ENCODE data around the gene BIN1. TPM values are rescaled to one million over a fixed set of nuclear protein-coding genes. Genes with fewer than 3 reads are reported as not detected.

Gene BIN1
- total RNA-seq, 1 experiment from 2014 or later, result 42.5 TPM

- no peaks in the 10 kb centered on the region for H3K27me3 Mint-ChIP-seq (ENCODE audit: low read depth)
- TF ChIP-seq GABPB1 (CRISPR knock-in tag; IDR thresholded peaks at IDR 0.05) (no peak), SMAD4 (CRISPR knock-in tag; IDR thresholded peaks at IDR 0.05) (no peak), ETV6 (CRISPR knock-in tag; IDR thresholded peaks at IDR 0.05) (no peak), STAT6 (CRISPR knock-in tag; conservative IDR thresholded peaks at IDR 0.05; ENCODE audit: low read depth) (no peak), HMGA2 (CRISPR knock-in tag; IDR thresholded peaks at IDR 0.05) (no peak), IRF2 (CRISPR knock-in tag; IDR thresholded peaks at IDR 0.05; ENCODE audit: borderline replicate concordance, low read depth) (no peak), GRHL2 (CRISPR knock-in tag; IDR thresholded peaks at IDR 0.05; ENCODE audit: insufficient replicate concordance, severe bottlenecking) (no peak), NFE2L1 (CRISPR knock-in tag; IDR thresholded peaks at IDR 0.05) (no peak)
- H3K4me1 Mint-ChIP-seq, result peaks cover 16% of the 10 kb centered on the region
- no peak overlapping the region for H3K27ac Mint-ChIP-seq
- ChIA-PET CTCF (interaction anchor here (1.7 to 2.7 kb wide), 2 partner anchors 8 to 64 kb away, joined by 5 to 19 read pairs; no protein-coding TSS in a partner anchor), POLR2A (interaction anchor here (1.1 kb wide), 1 partner anchor 11 kb away, joined by 3 read pairs; no protein-coding TSS in a partner anchor)
- no peak overlapping the region for H3K4me3 Mint-ChIP-seq
- ATAC-seq, result no peak
- no peaks in the 10 kb centered on the region for H3K9me3 Mint-ChIP-seq
- H3K36me3 Mint-ChIP-seq, result no peaks in the 10 kb centered on the region
- no peak for DNase-seq (ENCODE audit: low spot score)
Measured at GRCh38 chr2:127076290-127076689, 30.7 kb downstream of the BIN1 start.

GRCh38 chr2:127075821-127076220 is 31.1 kb downstream of the BIN1 start:
- Mint-ChIP-seq H3K4me3 (no peak overlapping the region), H3K27me3 (ENCODE audit: low read depth) (no peaks in the 10 kb centered on the region), H3K9me3 (no peaks in the 10 kb centered on the region), H3K4me1 (peaks cover 16% of the 10 kb centered on the region), H3K36me3 (no peaks in the 10 kb centered on the region), H3K27ac (no peak overlapping the region)
- ChIA-PET CTCF (interaction anchor here (0.7 to 2.7 kb wide), 4 partner anchors 7 to 389 kb away, joined by 3 to 19 read pairs (median 4); no protein-coding TSS in a partner anchor), POLR2A (interaction anchor here (1.1 kb wide), 1 partner anchor 12 kb away, joined by 3 read pairs; no protein-coding TSS in a partner anchor)
- no peak for ATAC-seq
- DNase-seq (ENCODE audit: low spot score), result no peak
- TF ChIP-seq HMGXB4 (CRISPR knock-in tag; IDR thresholded peaks at IDR 0.05), result no peak

DNA sequence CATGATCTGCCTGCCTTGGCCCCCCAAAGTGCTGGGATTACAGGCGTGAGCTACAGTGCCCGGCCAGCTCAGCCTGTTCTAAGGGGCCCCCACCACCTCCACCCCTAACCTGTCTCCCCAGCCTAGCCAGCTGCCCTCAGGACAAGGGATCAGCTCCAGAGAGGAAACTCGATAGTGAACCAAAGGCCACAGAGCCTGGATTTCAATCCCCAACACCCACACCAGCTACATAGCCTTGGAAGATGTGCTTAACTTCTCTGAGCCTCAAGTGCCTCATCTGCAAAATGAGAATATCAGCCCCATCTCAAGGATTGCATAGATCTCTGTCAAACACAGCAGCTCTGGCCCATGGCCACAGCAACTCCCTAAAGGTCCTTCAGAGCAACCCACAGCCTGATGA is 32.0 kb downstream of the BIN1 start:
- Mint-ChIP-seq H3K27ac (no peak overlapping the region), H3K27me3 (ENCODE audit: low read depth) (no peaks in the 10 kb centered on the region), H3K36me3 (no peaks in the 10 kb centered on the region), H3K4me3 (no peak overlapping the region), H3K4me1 (peaks cover 16% of the 10 kb centered on the region), H3K9me3 (no peaks in the 10 kb centered on the region)
- POLR2A ChIA-PET, result no interaction called here
- CTCF ChIA-PET, result interaction anchor here (0.9 to 1.4 kb wide), 3 partner anchors 31 to 123 kb away, joined by 3 read pairs; no protein-coding TSS in a partner anchor
- ATAC-seq (no peak), DNase-seq (ENCODE audit: low spot score) (no peak)
- no peak for TF ChIP-seq ZNF232 (CRISPR knock-in tag; IDR thresholded peaks at IDR 0.05)
- TF ChIP-seq, protein P1, sequence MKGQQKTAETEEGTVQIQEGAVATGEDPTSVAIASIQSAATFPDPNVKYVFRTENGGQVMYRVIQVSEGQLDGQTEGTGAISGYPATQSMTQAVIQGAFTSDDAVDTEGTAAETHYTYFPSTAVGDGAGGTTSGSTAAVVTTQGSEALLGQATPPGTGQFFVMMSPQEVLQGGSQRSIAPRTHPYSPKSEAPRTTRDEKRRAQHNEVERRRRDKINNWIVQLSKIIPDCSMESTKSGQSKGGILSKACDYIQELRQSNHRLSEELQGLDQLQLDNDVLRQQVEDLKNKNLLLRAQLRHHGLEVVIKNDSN (CRISPR knock-in tag; IDR thresholded peaks at IDR 0.05), result no peak
- no peak for TF ChIP-seq ZNF512 (CRISPR knock-in tag; IDR thresholded peaks at IDR 0.05; ENCODE audit: borderline replicate concordance)
- TF ChIP-seq FOXK1 (CRISPR knock-in tag; IDR thresholded peaks at IDR 0.05), result no peak
- no peak for TF ChIP-seq ZNF138 (CRISPR knock-in tag; conservative IDR thresholded peaks at IDR 0.05)
- TF ChIP-seq PRDM15 (CRISPR knock-in tag; IDR thresholded peaks at IDR 0.05), result no peak
- no peak for TF ChIP-seq TEAD4 (CRISPR knock-in tag; IDR thresholded peaks at IDR 0.05)
- TF ChIP-seq, protein P2, sequence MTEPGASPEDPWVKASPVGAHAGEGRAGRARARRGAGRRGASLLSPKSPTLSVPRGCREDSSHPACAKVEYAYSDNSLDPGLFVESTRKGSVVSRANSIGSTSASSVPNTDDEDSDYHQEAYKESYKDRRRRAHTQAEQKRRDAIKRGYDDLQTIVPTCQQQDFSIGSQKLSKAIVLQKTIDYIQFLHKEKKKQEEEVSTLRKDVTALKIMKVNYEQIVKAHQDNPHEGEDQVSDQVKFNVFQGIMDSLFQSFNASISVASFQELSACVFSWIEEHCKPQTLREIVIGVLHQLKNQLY (CRISPR knock-in tag; IDR thresholded peaks at IDR 0.05), result no peak
- no peak for TF ChIP-seq ZNF121 (CRISPR knock-in tag; IDR thresholded peaks at IDR 0.05)
- TF ChIP-seq SMAD4 (CRISPR knock-in tag; IDR thresholded peaks at IDR 0.05), result no peak
- no peak for TF ChIP-seq ERG (CRISPR knock-in tag; IDR thresholded peaks at IDR 0.05)
- TF ChIP-seq SOX15 (CRISPR knock-in tag; IDR thresholded peaks at IDR 0.05), result no peak
